Measurements from ENCODE around the gene LPA.

DNA sequence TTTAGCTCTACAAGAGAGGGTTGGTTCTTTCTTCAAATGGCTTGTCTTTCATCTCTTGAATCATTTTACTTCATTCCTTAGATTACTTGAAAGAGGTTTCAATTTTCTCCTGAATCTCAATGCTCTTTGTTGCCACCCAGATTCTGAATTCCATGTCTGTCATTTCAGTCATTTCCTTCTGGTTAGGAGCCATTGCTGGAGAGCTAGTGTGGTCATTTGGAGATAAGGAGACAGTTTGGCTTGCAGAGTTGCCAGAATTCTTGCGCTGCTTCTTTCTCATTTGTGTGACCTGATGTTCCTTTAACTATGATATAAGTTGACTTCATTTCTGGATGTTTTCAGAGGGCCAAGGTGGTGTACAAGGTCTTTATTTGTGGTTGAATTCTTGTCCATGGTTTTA lies 158.1 kb downstream of the LPA start:
- TF ChIP-seq, protein P1, sequence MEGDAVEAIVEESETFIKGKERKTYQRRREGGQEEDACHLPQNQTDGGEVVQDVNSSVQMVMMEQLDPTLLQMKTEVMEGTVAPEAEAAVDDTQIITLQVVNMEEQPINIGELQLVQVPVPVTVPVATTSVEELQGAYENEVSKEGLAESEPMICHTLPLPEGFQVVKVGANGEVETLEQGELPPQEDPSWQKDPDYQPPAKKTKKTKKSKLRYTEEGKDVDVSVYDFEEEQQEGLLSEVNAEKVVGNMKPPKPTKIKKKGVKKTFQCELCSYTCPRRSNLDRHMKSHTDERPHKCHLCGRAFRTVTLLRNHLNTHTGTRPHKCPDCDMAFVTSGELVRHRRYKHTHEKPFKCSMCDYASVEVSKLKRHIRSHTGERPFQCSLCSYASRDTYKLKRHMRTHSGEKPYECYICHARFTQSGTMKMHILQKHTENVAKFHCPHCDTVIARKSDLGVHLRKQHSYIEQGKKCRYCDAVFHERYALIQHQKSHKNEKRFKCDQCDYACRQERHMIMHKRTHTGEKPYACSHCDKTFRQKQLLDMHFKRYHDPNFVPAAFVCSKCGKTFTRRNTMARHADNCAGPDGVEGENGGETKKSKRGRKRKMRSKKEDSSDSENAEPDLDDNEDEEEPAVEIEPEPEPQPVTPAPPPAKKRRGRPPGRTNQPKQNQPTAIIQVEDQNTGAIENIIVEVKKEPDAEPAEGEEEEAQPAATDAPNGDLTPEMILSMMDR (IDR thresholded peaks at IDR 0.05), result no peak
- no peak for TF ChIP-seq POLR2A (IDR thresholded peaks at IDR 0.05)
